Esophagus muscularis mucosa (tissue), 4 donors: ENCODE measurements around the gene TNNC2.

ENCODE experiments used
- CTCF ChIP-seq, 3 experiments: fragments of 200-600 bp in 2 of 3; fragments of 450-650 bp in 1 of 3; sonication (generic) in 2 of 3; IDR thresholded peaks; one replicate each; pipeline ENCODE4 v1.5.1; 2017 to 2019; ENCODE audit warnings: antibody characterized with exemption in 3 of 3, mild to moderate bottlenecking in 2 of 3, moderate library complexity in 1 of 3
- EP300 ChIP-seq: sonication (generic); formaldehyde crosslinking; IDR thresholded peaks from one replicate; pipeline ENCODE4 v1.6.1; 2017; ENCODE audit warnings: antibody characterized with exemption
- POLR2A ChIP-seq: fragments of 450-650 bp; IDR thresholded peaks from one replicate; pipeline ENCODE4 v1.6.1; 2017; ENCODE audit warnings: antibody characterized with exemption, moderate library complexity, mild to moderate bottlenecking, low read depth

DNA sequence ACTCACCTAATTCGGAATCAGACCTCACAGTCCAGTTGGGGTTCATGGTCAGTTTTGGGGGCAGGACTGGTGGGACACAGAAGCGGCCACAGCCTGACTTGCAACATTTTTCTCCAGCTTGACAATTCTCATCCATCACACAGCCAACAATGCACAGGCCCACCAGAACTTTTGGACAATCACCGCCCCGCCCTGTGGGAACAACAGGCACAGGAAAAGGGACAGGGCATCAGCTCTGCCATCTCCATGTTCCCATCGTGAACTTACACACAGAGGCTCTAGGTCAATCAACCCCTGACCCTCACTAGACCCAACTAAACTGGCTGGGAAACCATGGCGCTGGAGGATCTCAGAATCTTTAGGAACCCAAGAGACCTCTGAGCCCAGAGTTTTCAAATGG is 51.7 kb downstream of the TNNC2 start:
- TF ChIP-seq EP300 (no peak), CTCF (IDR thresholded peaks at IDR 0.05) (no peak), POLR2A (no peak)
